Measurements from ENCODE around the gene GABARAPL2. TPM values are rescaled to one million over a fixed set of nuclear protein-coding genes. Genes with fewer than 3 reads are reported as not detected.

The GABARAPL2 gene
- total RNA-seq, 3 donors from 2014 or later (not counting 1 experiment from before 2014, with no cell fraction given): 66.2 to 74.0 (median 71.3) TPM

- ATAC-seq (no peak), DNase-seq (no peak)
- no peaks in the 10 kb centered on the region for H3K4me1 ChIP-seq (ENCODE audit: control insufficient read depth, insufficient read depth, low read length)
- H3K9me3 ChIP-seq (ENCODE audit: control insufficient read depth, insufficient read depth, low read length): no peaks in the 10 kb centered on the region
- no peak overlapping the region for H3K27ac ChIP-seq (ENCODE audit: low read length)
- no peaks in the 10 kb centered on the region for H3K36me3 Mint-ChIP-seq
- H3K9me3 Mint-ChIP-seq: no peaks in the 10 kb centered on the region
- H3K4me3 Mint-ChIP-seq: no peak overlapping the region
- 77% methylated on average over 4 of the region's 5 CpGs for WGBS (ENCODE audit: insufficient coverage)
- H3K27me3 ChIP-seq (ENCODE audit: control insufficient read depth, insufficient read depth, low read length): no peaks in the 10 kb centered on the region
- intact Hi-C loops (cut with micrococcal nuclease): no loop called here
- no peak overlapping the region for H3K4me3 ChIP-seq (ENCODE audit: low read length)
- no peak for TF ChIP-seq CTCF (IDR thresholded peaks at IDR 0.05)
- H3K27ac Mint-ChIP-seq: no peak overlapping the region
- no peaks in the 10 kb centered on the region for H3K4me1 Mint-ChIP-seq
- no peaks in the 10 kb centered on the region for H3K27me3 Mint-ChIP-seq (ENCODE audit: low read depth in 2 of 2)
- no peaks in the 10 kb centered on the region for H3K36me3 ChIP-seq (ENCODE audit: control insufficient read depth, insufficient read depth, low read length)
These were observed 38.3 kb upstream of the GABARAPL2 start for GRCh38 chr16:75527825-75528299.

- 96% methylated on average over 81 of the region's 81 CpGs for WGBS (ENCODE audit: insufficient coverage)
- Histone ChIP-seq H3K4me1 (ENCODE audit: control insufficient read depth, insufficient read depth, low read length) (no peaks in the 10 kb centered on the region), H3K27ac (ENCODE audit: low read length) (no peak overlapping the region), H3K9me3 (ENCODE audit: control insufficient read depth, insufficient read depth, low read length) (no peaks in the 10 kb centered on the region), H3K27me3 (ENCODE audit: control insufficient read depth, insufficient read depth, low read length) (no peaks in the 10 kb centered on the region), H3K4me3 (ENCODE audit: low read length) (no peak overlapping the region), H3K36me3 (ENCODE audit: control insufficient read depth, insufficient read depth, low read length) (no peaks in the 10 kb centered on the region)
- intact Hi-C loops (cut with micrococcal nuclease): no loop called here
- no peak for DNase-seq
- H3K27me3 Mint-ChIP-seq (ENCODE audit: low read depth in 2 of 2): no peaks in the 10 kb centered on the region
- no peak for ATAC-seq
- H3K36me3 Mint-ChIP-seq: no peaks in the 10 kb centered on the region
- no peak for TF ChIP-seq CTCF (IDR thresholded peaks at IDR 0.05)
- H3K9me3 Mint-ChIP-seq: no peaks in the 10 kb centered on the region
- no peak overlapping the region for H3K27ac Mint-ChIP-seq
- no peak overlapping the region for H3K4me3 Mint-ChIP-seq
- H3K4me1 Mint-ChIP-seq: no peaks in the 10 kb centered on the region
These were observed 36.9 kb upstream of the GABARAPL2 start for GRCh38 chr16:75529056-75529905.

- Histone ChIP-seq H3K4me1 (ENCODE audit: control insufficient read depth, insufficient read depth, low read length) (no peaks in the 10 kb centered on the region), H3K27ac (ENCODE audit: low read length) (no peak overlapping the region), H3K27me3 (ENCODE audit: control insufficient read depth, insufficient read depth, low read length) (no peaks in the 10 kb centered on the region), H3K9me3 (ENCODE audit: control insufficient read depth, insufficient read depth, low read length) (no peaks in the 10 kb centered on the region), H3K4me3 (ENCODE audit: low read length) (no peak overlapping the region), H3K36me3 (ENCODE audit: control insufficient read depth, insufficient read depth, low read length) (no peaks in the 10 kb centered on the region)
- Mint-ChIP-seq H3K27me3 (ENCODE audit: low read depth in 2 of 2) (no peaks in the 10 kb centered on the region), H3K4me1 (no peaks in the 10 kb centered on the region), H3K9me3 (no peaks in the 10 kb centered on the region), H3K4me3 (no peak overlapping the region), H3K27ac (no peak overlapping the region), H3K36me3 (no peaks in the 10 kb centered on the region)
- TF ChIP-seq CTCF (IDR thresholded peaks at IDR 0.05): no peak
- WGBS (ENCODE audit: insufficient coverage): 96% methylated on average over 29 of the region's 29 CpGs
- ATAC-seq: no peak
- intact Hi-C loops (cut with micrococcal nuclease): no loop called here
- no peak for DNase-seq
These were observed 36.2 kb upstream of the GABARAPL2 start for GRCh38 chr16:75529959-75530358.
